Uterus (tissue), 2 donors: ENCODE measurements around the gene RAN.

Experiments used
- POLR2A ChIP-seq, 2 donors: fragments of 450-650 bp; IDR thresholded peaks; one replicate each; pipeline ENCODE4 v1.6.1; 2016; ENCODE audit warnings: antibody characterized with exemption in 2 of 2, mild to moderate bottlenecking in 1 of 2, moderate library complexity in 1 of 2
- TF ChIP-seq, protein P1 (sequence below), 4 experiments: fragments of 200-600 bp in 2 of 4; fragments of 450-650 bp in 2 of 4; sonication (generic) in 2 of 4; IDR thresholded peaks; one replicate each; pipeline ENCODE4 v1.5.1; 2016 to 2019; ENCODE audit warnings: antibody characterized with exemption in 4 of 4, mild to moderate bottlenecking in 2 of 4, moderate library complexity in 1 of 4

DNA sequence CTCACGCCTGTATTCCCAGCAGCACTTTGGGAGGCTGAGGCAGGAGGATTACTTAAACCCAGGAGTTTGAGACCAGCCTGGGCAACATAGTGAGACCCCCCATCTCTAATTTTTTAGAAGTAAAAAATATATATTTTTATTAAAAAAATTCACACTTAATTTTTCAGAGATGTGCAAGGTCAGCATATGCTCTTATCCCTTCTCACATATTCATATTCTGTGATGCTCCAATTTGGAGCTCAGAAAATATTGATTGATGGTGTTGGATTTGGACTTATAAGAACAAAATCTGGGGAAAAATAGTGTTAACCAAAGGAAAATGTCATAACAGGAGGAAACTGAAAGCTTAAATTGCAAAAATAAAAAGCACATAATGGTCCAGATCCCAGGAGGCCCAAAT lies 9.7 kb downstream of the RAN start:
- TF ChIP-seq, protein P1, sequence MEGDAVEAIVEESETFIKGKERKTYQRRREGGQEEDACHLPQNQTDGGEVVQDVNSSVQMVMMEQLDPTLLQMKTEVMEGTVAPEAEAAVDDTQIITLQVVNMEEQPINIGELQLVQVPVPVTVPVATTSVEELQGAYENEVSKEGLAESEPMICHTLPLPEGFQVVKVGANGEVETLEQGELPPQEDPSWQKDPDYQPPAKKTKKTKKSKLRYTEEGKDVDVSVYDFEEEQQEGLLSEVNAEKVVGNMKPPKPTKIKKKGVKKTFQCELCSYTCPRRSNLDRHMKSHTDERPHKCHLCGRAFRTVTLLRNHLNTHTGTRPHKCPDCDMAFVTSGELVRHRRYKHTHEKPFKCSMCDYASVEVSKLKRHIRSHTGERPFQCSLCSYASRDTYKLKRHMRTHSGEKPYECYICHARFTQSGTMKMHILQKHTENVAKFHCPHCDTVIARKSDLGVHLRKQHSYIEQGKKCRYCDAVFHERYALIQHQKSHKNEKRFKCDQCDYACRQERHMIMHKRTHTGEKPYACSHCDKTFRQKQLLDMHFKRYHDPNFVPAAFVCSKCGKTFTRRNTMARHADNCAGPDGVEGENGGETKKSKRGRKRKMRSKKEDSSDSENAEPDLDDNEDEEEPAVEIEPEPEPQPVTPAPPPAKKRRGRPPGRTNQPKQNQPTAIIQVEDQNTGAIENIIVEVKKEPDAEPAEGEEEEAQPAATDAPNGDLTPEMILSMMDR (IDR thresholded peaks at IDR 0.05) = no peak
- no peak for TF ChIP-seq POLR2A (IDR thresholded peaks at IDR 0.05)
